ENCODE measurements around the gene ALX1.
"Not testable (repeated sequence)": the region's sequence is repeated elsewhere in the genome, so short reads cannot be mapped to it uniquely, and the experiment has no call there.

The ALX1 gene

GRCh38 chr12:85310025-85310424 lies 30.0 kb downstream of the ALX1 start:
- Histone ChIP-seq H3K14ac (ENCODE audit: low read length) (no peak overlapping the region), H2AK5ac (ENCODE audit: low read depth, low read length) (no peak overlapping the region), H3K18ac (ENCODE audit: low read length) (no peak overlapping the region), H3K9ac (ENCODE audit: low read depth, low read length, poor library complexity) (no peak overlapping the region), H3K27ac (replicated peaks; ENCODE audit: low read length) (no peak overlapping the region), H3K4ac (ENCODE audit: low read length) (no peak overlapping the region), H3K23ac (ENCODE audit: low read depth, low read length, poor library complexity) (no peak overlapping the region), H2BK15ac (ENCODE audit: low read length) (no peak overlapping the region), H4K8ac (ENCODE audit: low read depth, low read length) (no peak overlapping the region), H4K91ac (ENCODE audit: low read depth, low read length, poor library complexity) (no peak overlapping the region), H3K36me3 (replicated peaks in 1 of 2; ENCODE audit: control insufficient read depth in 2 of 2, insufficient read depth in 2 of 2, low read length in 2 of 2) (no peaks in the 10 kb centered on the region), H2BK120ac (ENCODE audit: low read depth, low read length) (no peak overlapping the region), H2BK12ac (ENCODE audit: low read length) (no peak overlapping the region), H3K4me2 (ENCODE audit: insufficient read depth, low read length, poor library complexity, severe bottlenecking) (no peak overlapping the region), H3K27me3 (ENCODE audit: control insufficient read depth in 3 of 3, insufficient read depth in 3 of 3, low read depth in 1 of 3, low read length in 3 of 3) (no peaks in the 10 kb centered on the region), H2BK5ac (ENCODE audit: low read length) (no peak overlapping the region), H3K4me1 (ENCODE audit: control insufficient read depth in 2 of 2, insufficient read depth in 1 of 2, low read depth in 1 of 2, low read length in 2 of 2) (no peaks in the 10 kb centered on the region), H3K4me3 (ENCODE audit: low read length in 2 of 2) (no peak overlapping the region), H3K79me1 (ENCODE audit: low read depth, low read length) (no peaks in the 10 kb centered on the region), H2AFZ (ENCODE audit: low read length) (no peak overlapping the region), H3K9me3 (replicated peaks in 1 of 2; ENCODE audit: control insufficient read depth in 2 of 2, insufficient read depth in 1 of 2, low read depth in 1 of 2, low read length in 2 of 2) (no peaks in the 10 kb centered on the region)
- no peak for DNase-seq (ENCODE audit: low spot score)
- WGBS, 2 donors (ENCODE audit: extremely low coverage in 2 of 2, insufficient read length in 2 of 2, insufficient replicate concordance in 1 of 2) = no CpG with 5 or more reads among the region's 3 CpGs

- Histone ChIP-seq H4K8ac (ENCODE audit: low read depth, low read length) (no peak overlapping the region), H2BK5ac (ENCODE audit: low read length) (no peak overlapping the region), H3K9ac (ENCODE audit: low read depth, low read length, poor library complexity) (no peak overlapping the region), H3K27me3 (ENCODE audit: control insufficient read depth in 3 of 3, insufficient read depth in 3 of 3, low read depth in 1 of 3, low read length in 3 of 3) (no peaks in the 10 kb centered on the region), H2BK12ac (ENCODE audit: low read length) (no peak overlapping the region), H3K23ac (ENCODE audit: low read depth, low read length, poor library complexity) (no peak overlapping the region), H3K27ac (replicated peaks; ENCODE audit: low read length) (no peak overlapping the region), H2AK5ac (ENCODE audit: low read depth, low read length) (no peak overlapping the region), H3K4ac (ENCODE audit: low read length) (no peak overlapping the region), H3K36me3 (replicated peaks in 1 of 2; ENCODE audit: control insufficient read depth in 2 of 2, insufficient read depth in 2 of 2, low read length in 2 of 2) (no peaks in the 10 kb centered on the region), H3K18ac (ENCODE audit: low read length) (no peak overlapping the region), H3K79me1 (ENCODE audit: low read depth, low read length) (no peaks in the 10 kb centered on the region), H3K14ac (ENCODE audit: low read length) (no peak overlapping the region), H3K4me3 (ENCODE audit: low read length in 2 of 2) (no peak overlapping the region), H3K9me3 (replicated peaks in 1 of 2; ENCODE audit: control insufficient read depth in 2 of 2, insufficient read depth in 1 of 2, low read depth in 1 of 2, low read length in 2 of 2) (no peaks in the 10 kb centered on the region), H2AFZ (ENCODE audit: low read length) (no peak overlapping the region), H3K4me1 (ENCODE audit: control insufficient read depth in 2 of 2, insufficient read depth in 1 of 2, low read depth in 1 of 2, low read length in 2 of 2) (no peaks in the 10 kb centered on the region), H2BK15ac (ENCODE audit: low read length) (no peak overlapping the region), H2BK120ac (ENCODE audit: low read depth, low read length) (no peak overlapping the region), H3K4me2 (ENCODE audit: insufficient read depth, low read length, poor library complexity, severe bottlenecking) (no peak overlapping the region), H4K91ac (ENCODE audit: low read depth, low read length, poor library complexity) (no peak overlapping the region)
- no peak for DNase-seq (ENCODE audit: low spot score)
- no CpG with 5 or more reads among the region's 2 CpGs for WGBS, 2 donors (ENCODE audit: extremely low coverage in 2 of 2, insufficient read length in 2 of 2, insufficient replicate concordance in 1 of 2)
Measured at GRCh38 chr12:85310456-85311076, 30.5 kb downstream of the ALX1 start.

- H3K36me3 ChIP-seq (replicated peaks in 1 of 2; ENCODE audit: control insufficient read depth in 2 of 2, insufficient read depth in 2 of 2, low read length in 2 of 2); H3K23ac ChIP-seq (ENCODE audit: low read depth, low read length, poor library complexity); H2BK12ac ChIP-seq (ENCODE audit: low read length); H3K27me3 ChIP-seq (ENCODE audit: control insufficient read depth in 3 of 3, insufficient read depth in 3 of 3, low read depth in 1 of 3, low read length in 3 of 3); H3K4me3 ChIP-seq (ENCODE audit: low read length in 2 of 2); DNase-seq (ENCODE audit: low spot score); H4K91ac ChIP-seq (ENCODE audit: low read depth, low read length, poor library complexity); H3K9me3 ChIP-seq (replicated peaks in 1 of 2; ENCODE audit: control insufficient read depth in 2 of 2, insufficient read depth in 1 of 2, low read depth in 1 of 2, low read length in 2 of 2); H2AFZ ChIP-seq (ENCODE audit: low read length); H3K79me1 ChIP-seq (ENCODE audit: low read depth, low read length); H3K9ac ChIP-seq (ENCODE audit: low read depth, low read length, poor library complexity); H3K14ac ChIP-seq (ENCODE audit: low read length); H4K8ac ChIP-seq (ENCODE audit: low read depth, low read length); H3K4me1 ChIP-seq (ENCODE audit: control insufficient read depth in 2 of 2, insufficient read depth in 1 of 2, low read depth in 1 of 2, low read length in 2 of 2); H2BK15ac ChIP-seq (ENCODE audit: low read length); H3K18ac ChIP-seq (ENCODE audit: low read length); H2BK120ac ChIP-seq (ENCODE audit: low read depth, low read length); H3K4me2 ChIP-seq (ENCODE audit: insufficient read depth, low read length, poor library complexity, severe bottlenecking); H3K4ac ChIP-seq (ENCODE audit: low read length); H2AK5ac ChIP-seq (ENCODE audit: low read depth, low read length); H2BK5ac ChIP-seq (ENCODE audit: low read length): not testable (repeated sequence)
- H3K27ac ChIP-seq (replicated peaks; ENCODE audit: low read length) = peak overlapping the region; percentile 46
- no CpG with 5 or more reads among the region's 33 CpGs for WGBS, 2 donors (ENCODE audit: extremely low coverage in 2 of 2, insufficient read length in 2 of 2, insufficient replicate concordance in 1 of 2)
Measured at GRCh38 chr12:85317866-85318636, 38.0 kb downstream of the ALX1 start.

GRCh38 chr12:85322715-85323114 lies 42.7 kb downstream of the ALX1 start:
- Histone ChIP-seq H2BK15ac (ENCODE audit: low read length) (no peak overlapping the region), H3K4ac (ENCODE audit: low read length) (no peak overlapping the region), H3K9ac (ENCODE audit: low read depth, low read length, poor library complexity) (no peak overlapping the region), H2BK12ac (ENCODE audit: low read length) (no peak overlapping the region), H3K18ac (ENCODE audit: low read length) (no peak overlapping the region), H3K14ac (ENCODE audit: low read length) (no peak overlapping the region), H3K4me2 (ENCODE audit: insufficient read depth, low read length, poor library complexity, severe bottlenecking) (no peak overlapping the region), H3K79me1 (ENCODE audit: low read depth, low read length) (no peaks in the 10 kb centered on the region), H3K23ac (ENCODE audit: low read depth, low read length, poor library complexity) (no peak overlapping the region), H3K4me1 (ENCODE audit: control insufficient read depth in 2 of 2, insufficient read depth in 1 of 2, low read depth in 1 of 2, low read length in 2 of 2) (peaks cover 0 to 2% of the 10 kb centered on the region in 2 donors), H4K8ac (ENCODE audit: low read depth, low read length) (no peak overlapping the region), H2BK5ac (ENCODE audit: low read length) (no peak overlapping the region), H4K91ac (ENCODE audit: low read depth, low read length, poor library complexity) (no peak overlapping the region), H2AK5ac (ENCODE audit: low read depth, low read length) (no peak overlapping the region), H3K9me3 (replicated peaks in 1 of 2; ENCODE audit: control insufficient read depth in 2 of 2, insufficient read depth in 1 of 2, low read depth in 1 of 2, low read length in 2 of 2) (no peaks in the 10 kb centered on the region), H3K27me3 (ENCODE audit: control insufficient read depth in 3 of 3, insufficient read depth in 3 of 3, low read depth in 1 of 3, low read length in 3 of 3) (no peaks in the 10 kb centered on the region), H3K4me3 (ENCODE audit: low read length in 2 of 2) (no peak overlapping the region), H3K27ac (replicated peaks; ENCODE audit: low read length) (no peak overlapping the region), H2BK120ac (ENCODE audit: low read depth, low read length) (no peak overlapping the region), H3K36me3 (replicated peaks in 1 of 2; ENCODE audit: control insufficient read depth in 2 of 2, insufficient read depth in 2 of 2, low read length in 2 of 2) (no peaks in the 10 kb centered on the region), H2AFZ (ENCODE audit: low read length) (peak overlapping the region; percentile 42)
- DNase-seq (ENCODE audit: low spot score) = no peak
- WGBS, 2 donors (ENCODE audit: extremely low coverage in 2 of 2, insufficient read length in 2 of 2, insufficient replicate concordance in 1 of 2) = no CpG with 5 or more reads among the region's 2 CpGs

Data from neuronal stem cell (in vitro differentiated cells).